Measurements from ENCODE around the gene IFITM5.
"Not testable (repeated sequence)": the region's sequence is repeated elsewhere in the genome, so short reads cannot be mapped to it uniquely, and the experiment has no call there.

Gene IFITM5

DNA sequence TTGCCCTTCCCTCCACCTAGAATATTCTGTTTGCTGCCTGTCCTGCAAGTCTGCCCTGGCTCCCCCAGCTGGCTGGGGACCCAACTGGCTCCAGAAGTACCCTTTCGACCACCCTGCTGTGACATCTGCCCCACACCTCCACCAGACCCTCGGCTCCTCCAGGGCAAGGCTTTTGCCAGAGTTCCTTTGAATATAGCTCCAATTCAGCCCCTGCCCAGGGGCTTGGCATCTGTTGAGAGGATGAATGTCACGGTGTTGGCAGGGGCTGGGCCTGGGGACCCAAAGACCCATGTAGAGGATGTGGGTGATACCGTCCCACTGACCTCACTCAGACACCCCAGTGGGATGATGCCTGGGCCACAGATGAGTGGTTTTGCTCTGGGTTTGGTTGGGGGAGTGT is 17.2 kb downstream of the IFITM5 start:
- no peak for DNase-seq

DNA sequence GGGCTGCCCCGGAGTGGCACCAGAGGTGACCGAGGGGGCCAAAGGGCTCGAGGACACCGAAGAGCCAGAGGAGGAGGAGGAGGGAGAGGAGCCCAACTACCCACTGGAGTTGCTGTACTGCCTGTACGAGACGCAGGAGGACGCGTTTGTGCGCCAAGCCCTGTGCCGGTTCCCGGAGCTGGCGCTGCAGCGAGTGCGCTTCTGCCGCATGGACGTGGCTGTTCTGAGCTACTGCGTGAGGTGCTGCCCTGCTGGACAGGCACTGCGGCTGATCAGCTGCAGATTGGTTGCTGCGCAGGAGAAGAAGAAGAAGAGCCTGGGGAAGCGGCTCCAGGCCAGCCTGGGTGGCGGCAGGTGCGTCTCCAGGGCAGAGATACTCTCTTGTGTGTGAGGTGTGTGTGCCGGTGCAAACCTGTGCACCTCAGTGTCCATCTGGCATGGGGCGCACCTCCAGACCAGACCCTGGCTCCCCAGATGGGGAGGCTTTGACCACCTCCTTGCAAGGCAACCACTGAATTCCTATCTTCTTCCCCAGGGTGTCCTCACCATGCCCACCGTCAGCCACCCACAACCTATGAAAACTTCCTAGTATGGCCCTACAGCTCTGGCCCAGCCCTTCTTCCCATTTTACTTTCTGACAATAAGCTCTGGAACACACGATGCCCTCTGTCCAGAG is 17.7 kb downstream of the IFITM5 start:
- DNase-seq = no peak

DNA sequence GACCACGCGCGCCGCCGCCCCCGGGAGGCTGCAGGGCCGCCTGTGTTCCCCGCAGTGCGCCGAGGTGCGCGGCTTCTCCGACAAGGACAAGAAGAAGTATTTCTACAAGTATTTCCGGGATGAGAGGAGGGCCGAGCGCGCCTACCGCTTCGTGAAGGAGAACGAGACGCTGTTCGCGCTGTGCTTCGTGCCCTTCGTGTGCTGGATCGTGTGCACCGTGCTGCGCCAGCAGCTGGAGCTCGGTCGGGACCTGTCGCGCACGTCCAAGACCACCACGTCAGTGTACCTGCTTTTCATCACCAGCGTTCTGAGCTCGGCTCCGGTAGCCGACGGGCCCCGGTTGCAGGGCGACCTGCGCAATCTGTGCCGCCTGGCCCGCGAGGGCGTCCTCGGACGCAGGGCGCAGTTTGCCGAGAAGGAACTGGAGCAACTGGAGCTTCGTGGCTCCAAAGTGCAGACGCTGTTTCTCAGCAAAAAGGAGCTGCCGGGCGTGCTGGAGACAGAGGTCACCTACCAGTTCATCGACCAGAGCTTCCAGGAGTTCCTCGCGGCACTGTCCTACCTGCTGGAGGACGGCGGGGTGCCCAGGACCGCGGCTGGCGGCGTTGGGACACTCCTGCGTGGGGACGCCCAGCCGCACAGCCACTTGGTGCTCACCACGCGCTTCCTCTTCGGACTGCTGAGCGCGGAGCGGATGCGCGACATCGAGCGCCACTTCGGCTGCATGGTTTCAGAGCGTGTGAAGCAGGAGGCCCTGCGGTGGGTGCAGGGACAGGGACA is 18.4 kb downstream of the IFITM5 start:
- no peak for DNase-seq

DNA sequence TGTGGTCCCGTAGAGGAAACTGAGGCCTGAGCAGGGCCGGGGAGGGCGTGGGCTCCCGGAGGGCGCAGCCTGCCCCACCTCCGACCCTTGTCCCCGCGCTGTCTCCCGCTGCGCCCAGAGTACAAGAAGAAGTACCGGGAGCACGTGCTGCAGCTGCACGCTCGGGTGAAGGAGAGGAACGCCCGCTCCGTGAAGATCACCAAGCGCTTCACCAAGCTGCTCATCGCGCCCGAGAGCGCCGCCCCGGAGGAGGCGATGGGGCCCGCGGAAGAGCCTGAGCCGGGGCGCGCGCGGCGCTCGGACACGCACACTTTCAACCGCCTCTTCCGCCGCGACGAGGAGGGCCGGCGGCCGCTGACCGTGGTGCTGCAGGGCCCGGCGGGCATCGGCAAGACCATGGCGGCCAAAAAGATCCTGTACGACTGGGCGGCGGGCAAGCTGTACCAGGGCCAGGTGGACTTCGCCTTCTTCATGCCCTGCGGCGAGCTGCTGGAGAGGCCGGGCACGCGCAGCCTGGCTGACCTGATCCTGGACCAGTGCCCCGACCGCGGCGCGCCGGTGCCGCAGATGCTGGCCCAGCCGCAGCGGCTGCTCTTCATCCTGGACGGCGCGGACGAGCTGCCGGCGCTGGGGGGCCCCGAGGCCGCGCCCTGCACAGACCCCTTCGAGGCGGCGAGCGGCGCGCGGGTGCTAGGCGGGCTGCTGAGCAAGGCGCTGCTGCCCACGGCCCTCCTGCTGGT is 19.2 kb downstream of the IFITM5 start:
- DNase-seq = no peak

DNA sequence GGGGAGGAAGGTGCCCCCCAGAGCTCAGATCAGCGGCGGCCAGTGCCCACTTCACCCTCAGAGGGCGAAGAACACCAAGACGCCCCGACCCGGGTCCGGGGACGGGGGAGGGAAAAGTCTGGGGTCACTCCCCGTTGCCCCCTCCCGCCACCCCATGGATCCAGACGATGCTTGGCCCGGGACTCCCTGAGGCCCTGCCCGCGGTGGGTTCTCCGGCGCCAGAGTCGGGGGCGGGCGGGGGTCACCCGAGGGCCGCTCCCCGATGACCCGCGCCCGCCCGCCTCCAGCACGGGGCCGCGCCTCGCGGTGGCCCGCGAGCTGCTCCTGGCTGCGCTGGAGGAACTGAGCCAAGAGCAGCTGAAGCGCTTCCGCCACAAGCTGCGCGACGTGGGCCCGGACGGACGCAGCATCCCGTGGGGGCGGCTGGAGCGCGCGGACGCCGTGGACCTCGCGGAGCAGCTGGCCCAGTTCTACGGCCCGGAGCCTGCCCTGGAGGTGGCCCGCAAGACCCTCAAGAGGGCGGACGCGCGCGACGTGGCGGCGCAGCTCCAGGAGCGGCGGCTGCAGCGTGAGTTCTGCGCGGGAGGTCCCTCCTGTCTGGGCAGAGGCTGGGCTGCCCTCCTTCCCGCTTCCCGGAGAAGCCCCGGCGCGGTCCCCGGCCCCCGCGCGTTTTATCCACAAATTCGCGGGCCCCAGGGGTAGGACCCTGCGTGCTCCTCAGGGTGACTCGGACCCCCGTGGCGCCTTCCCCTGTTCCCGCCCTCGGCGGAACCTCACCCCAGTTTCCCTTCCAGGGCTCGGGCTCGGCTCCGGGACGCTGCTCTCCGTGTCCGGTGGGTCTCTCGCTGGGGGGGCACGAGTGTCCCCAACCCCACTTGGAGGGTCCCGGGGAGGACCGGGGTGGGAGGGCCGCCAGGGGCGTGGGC is 20.0 kb downstream of the IFITM5 start:
- no peak for DNase-seq

DNA sequence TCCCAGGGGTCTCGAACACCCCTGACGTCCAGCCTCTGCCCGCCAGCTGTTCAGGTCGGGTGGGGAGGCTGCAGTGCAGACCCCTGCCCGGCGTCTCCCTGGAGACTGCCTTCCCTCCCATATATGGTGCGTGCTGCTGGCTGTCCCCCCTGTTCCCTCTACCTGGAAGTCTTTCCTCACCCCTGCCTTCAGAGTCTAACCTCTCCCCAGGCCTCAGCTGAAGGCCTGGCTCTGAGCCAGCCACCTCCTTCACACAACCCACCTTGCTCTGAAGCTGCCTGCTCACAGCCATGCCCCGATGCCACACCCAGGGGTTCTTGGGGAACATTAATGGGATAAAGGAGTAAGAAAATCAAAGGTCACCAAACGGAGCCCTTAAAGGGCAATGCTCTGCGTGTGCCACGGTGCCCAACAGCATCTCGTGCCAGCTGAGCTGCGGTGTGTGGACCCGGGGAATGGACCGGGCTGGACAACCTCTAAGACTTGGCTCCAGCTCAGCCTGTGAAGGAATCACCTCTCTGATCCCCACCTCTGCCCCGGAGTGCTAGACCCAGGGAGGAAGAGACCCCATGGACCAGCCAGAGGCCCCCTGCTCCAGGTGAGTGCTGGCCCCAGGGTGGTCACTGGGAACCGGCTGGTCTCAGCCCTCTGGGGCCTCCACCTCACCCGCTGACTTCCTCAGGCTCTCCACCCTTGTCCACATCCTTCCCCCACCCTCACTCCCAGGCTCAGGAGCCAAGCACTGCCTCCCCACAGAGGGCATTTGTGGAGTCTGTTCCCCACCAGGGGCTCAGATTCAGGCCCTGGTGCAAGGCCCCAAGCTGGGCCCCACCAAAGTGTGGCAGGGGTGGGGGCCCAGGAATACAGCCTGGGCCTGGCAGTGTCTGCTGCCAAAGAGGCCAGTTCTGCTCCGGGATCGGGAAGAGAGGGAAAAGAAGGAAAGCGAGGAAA is 21.1 kb downstream of the IFITM5 start, which contains the start of gene NLRP6:
NLRP6 (plus strand) TSS at position 407 of the 951 bp plus-strand sequence; CDS start at position 570, 163 bp downstream.
- peak; percentile 36 for DNase-seq

DNA sequence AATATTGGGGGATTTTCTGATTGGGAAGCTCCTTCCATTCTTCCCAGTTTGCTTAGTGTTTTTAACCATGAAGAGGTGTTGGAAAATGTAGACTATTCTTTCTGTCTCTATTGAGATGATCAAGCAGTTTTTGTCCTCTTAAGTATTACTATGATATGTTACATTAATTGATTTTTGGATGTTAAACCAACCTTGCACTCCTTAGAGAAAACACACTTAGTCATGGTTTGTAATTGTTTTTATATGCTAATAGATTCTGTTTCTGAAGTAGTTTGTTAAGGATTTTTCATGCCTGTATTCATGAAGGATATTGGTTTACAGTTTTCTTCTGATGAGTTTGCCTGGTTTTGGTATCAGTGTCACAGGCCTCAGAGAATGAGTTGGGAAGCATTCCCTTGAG is 23.1 kb downstream of the IFITM5 start:
- DNase-seq = no peak

DNA sequence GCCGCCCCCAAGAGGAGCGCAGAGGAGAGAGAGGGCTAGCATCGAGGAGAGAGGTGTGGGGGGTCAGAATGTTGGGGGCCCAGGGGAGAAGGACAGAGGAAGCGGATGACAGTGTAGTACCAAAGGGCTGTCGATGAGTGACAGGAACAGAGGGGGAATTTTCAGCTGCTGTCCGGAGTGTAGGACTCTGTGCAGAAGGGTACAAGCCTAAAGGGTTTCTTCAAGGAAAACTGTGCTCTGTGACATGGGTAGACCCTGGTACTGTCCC is 26.5 kb downstream of the IFITM5 start:
- DNase-seq = peak; percentile 7

DNA sequence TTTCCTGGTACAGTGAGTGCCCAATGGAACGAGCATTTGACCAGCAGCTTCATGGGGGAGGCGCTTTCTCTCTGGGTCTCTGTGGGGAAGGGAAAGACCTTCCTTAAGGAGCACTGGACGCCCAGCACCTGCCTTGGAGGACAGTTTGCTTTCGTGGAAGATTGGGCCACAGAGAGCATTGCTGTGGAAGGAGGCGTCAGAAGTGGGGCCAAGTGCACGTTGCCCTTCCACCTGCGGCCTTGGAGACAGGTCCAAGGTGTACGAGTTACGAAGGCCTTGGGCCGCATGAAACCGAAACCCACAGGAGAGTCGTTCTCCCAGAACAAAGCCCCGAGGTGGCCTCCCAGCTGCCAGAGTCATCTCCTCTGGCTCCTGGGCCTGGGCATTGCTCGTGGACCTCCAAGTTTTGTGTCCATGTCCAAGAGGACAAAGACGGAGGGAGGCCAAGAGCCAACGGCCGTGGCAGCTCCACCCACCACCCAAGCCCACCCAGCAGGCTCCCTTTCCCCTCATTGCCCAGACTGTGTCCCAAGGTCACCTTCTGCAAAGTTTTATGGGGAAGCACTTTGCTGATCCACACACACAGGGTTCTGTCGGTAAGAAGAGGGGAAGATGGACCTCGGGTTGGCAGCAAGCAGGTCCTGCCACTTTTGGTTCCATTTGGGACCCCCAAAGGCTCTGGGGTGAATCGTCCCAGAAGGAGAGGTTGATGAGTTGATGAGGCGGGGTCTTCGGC is 27.0 kb downstream of the IFITM5 start:
- DNase-seq = no peak

DNA sequence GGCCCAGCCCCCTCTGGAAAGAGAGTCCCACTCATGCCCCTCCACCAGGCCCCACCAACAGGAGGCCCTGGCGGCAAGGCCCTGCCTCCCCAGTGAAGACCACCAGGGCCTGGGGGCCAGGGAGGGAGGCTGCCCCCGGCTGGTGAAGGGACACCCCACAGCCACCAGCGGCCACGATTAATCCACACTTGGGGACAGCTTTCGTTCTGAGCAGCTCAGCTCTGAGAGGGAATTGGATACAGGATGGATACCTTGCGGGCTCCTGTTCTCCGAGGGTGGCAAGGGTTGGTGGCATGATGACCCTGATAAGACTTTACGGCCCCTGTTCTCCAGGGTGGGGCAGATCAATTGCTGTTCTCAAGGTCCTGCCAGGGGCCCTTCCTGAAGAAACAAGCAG is 28.0 kb downstream of the IFITM5 start:
- DNase-seq = no peak

DNA sequence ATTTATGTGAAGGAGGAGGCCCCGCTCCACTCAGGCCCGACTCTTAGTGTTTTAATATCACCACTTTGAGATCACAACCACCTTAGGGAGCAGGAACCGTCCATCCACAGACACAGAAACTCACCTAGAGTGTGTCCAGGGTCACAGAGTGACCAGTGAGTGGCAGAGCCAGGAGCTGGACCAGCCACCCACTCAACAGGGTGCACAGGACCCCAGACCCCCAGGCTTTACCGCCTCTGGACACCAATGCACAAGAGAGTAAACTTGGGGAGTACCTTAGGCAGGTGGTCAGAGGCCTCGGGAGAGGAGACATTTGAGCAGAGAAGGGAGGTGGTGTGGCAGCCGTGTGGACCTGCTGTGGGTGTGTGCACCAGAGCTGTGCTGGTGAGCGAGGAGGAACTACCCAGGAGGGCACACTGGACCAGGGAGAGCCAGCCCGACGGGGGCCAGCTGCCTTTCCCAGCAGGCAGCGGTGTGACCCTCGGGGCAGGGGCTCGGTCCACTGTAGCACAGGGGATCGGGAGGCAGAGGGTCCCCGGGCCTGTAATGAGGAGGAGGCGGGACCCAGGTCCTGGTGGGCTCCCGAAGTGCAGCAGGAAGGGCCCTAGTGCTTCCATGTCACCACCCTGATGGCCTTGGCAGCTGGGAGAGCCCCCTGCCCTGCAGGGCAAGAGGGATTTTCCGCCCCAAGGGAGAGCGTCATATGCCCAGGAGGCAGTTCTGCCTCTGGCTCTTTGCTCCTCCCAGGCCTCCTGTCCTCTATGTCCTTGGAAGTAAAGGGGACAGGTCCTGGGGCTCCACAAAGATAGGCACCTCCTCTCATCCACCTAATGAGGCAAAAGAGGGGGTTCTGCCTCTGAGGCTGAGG is 28.6 kb downstream of the IFITM5 start:
- DNase-seq = no peak

DNA sequence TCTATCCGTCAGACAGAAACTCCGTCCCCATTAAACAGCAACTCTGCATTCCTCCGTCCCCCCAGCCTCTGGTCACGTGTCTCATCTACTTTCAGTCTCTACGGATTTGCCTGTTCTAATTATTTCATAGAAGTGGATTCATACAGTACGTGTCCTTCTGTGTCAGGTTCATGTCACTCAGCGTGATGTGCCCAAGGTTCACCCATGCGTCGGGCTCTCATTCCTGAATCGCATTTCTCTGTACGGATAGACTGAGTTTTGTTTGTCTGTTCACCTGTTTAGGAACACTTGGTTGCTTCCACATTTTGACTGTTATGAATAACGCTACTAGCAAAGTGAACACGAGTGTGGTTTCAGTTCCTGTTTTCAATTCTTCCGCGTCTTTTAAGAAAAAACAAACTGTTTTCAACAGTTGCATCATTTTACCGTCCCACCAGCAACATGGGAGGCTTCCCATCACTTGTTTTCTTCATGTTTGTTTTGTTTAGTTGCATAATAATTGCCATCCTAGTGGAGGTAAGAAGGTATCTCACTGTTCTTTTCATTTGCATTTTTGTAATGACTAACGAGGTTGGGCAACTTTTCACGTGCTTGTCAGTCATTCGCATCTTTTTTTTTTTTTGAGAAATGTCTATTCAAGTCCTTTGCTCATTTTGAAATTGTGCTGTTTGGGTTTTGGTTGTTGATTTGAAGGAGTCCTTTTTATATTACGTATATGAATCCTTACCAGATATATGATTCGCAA is 30.0 kb downstream of the IFITM5 start:
- DNase-seq = no peak

DNA sequence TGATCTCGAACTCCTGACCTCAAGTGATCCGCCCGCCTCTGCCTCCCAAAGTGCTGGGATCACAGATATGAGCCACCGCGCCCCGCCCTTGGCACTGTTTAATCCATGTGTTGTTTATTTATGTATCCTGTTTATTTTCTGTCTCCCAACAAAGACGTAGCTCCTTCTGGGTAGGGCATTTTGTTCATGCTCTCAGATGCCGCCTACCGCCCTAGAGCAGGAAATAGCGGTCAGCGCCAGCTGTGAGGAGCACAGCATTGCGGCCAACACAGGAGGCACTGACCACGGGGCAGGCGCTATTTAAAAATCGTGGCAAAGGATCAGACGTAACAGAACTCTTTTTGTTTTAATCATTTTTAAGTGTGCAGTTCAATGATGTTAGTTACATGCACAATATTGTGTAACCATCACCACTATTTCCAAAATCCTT is 30.6 kb downstream of the IFITM5 start:
- DNase-seq = not testable (repeated sequence)

DNA sequence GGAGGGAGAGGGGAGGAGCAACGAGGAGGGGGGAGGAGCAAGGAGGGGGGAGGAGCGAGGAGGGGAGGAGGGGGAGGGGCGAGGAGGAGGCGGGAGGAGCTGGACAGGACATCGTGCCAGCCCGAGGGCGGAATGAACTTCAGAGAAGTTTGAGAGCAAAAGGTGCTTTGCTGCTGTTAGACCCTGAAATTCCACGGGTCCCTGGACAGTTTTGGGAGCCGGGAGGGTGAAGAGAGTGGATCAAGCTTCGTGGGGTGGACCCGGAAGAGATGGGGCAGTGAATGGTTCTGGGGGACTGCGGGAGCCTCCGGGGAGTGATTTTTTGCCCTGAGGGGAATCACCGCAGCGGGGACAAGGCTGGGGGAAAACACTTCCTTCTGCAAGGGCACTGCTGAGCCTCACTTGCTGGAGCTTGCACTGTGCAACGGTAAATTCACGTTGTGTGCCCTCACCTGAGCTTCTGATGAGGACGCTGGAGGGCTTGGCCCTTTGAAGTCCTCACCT is 31.8 kb downstream of the IFITM5 start:
- DNase-seq = no peak

DNA sequence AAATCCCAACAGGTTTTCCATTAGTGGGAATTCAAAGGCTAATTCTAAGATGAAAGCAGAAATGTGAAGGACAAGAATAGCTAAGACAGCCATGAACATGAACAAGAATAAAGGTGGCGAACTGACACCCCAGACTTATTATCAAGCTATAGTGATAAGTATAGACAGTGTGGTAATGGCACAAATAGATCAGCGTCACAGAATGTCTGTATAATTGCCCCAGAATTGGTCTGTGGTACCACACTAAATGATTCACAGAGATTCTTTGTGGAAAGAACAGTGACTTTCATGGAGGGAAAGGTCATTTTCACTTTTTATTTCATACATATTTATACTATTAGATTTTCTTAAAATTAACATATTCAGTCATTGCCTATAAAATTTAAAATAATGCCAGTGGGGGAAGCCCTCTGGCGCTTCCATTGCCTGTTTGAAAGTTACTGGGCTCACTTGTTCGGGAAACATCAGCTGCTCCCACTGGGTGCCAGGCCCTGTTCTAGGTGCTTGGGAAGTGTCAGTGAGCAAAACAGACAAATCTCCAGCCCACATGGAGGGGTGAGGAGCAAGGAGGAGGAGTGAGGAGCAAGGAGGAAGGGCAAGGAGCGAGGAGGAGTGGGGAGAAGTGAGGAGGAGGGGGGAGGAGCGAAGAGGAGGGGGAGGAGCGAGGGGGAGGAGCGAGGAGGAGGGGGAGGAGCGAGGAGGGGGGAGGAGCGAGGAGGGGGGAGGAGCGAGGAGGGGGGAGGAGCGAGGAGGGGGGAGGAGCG is 32.5 kb downstream of the IFITM5 start:
- no peak for DNase-seq

DNA sequence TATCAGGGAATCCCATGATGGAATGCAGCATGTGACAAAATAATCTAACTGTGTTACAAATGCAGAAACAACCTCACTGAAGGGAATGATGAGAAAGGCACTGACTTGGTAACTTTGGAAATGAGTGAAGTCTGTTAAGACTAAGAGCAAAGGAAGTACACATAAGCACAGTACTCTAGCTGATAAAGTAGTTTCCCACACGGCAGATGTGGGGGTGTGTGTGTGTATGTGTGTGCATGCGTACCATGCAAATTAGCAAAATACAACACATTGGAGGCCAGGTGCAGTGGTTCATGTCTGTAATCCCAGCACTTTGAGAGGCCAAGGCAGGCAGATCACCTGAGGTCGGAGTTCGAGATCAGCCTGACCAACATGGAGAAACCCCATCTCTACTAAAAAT is 37.7 kb downstream of the IFITM5 start:
- DNase-seq = no peak

DNA sequence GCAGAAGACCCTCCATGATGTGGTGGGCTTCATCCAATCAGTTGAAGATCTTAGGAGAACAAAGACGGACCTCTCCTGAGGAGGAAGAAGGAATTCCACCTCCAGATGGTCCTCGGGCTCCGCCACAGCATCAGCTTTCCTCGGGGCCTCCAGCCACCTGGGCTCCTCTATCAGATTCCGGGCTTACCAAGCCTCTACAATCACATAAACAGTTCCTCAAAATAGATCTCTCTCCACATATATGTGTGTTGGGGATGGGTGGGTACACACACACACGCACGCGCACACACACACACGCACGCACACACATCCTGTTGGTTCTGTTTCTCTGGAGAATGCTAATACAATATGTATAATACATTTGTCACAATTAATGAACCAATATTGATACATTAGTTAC is 39.9 kb downstream of the IFITM5 start:
- no peak for DNase-seq

All from islet precursor cell (in vitro differentiated cells).